A549 (cell line): ENCODE results near the gene HOMER1. TPM values are rescaled to one million over a fixed set of nuclear protein-coding genes. Genes with fewer than 3 reads are reported as not detected.

Source experiments
- ATAC-seq, 2 experiments: fragments of 200-7000 bp in 1 of 2; fragments of >200 bp in 1 of 2; cut with Nextera tagmentation in 1 of 2; cut with Tn5 transposase in 1 of 2; 3 replicates each; pipeline versions ENCODE4 v1.8.0 to v1.9.1; 2018 to 2020; ENCODE audit warnings: mild to moderate bottlenecking in 1 of 2, moderate library complexity in 1 of 2
- CTCF ChIA-PET: fragments of 300-600 bp; sonication (Branson Sonifier 250); formaldehyde crosslinking; extraction: SDS; loops from one replicate; lab custom pipeline; 2021; ENCODE audit warnings: antibody characterized with exemption, inconsistent platforms; lab: Yijun Ruan, JAX
- POLR2A ChIA-PET: fragments of 350-600 bp; formaldehyde crosslinking; extraction: SDS; loops from one replicate; lab custom pipeline; 2021; ENCODE audit warnings: antibody characterized with exemption, inconsistent platforms; lab: Yijun Ruan, JAX
- DNase-seq, 2 experiments: peaks; one replicate each; pipeline versions ENCODE4 v3.0.0 to v3.0.0-alpha.2; 2011 to 2016; ENCODE audit warnings: low read depth in 1 of 2, low spot score in 1 of 2
- FAIRE-seq: peaks from 2 replicates; lab custom pipeline; 2011; peaks lifted over from hg19 to GRCh38; lab: Jason Lieb, UNC
- H3K27ac ChIP-seq, 2 experiments: fragments of >200 bp; sonication (Bioruptor Twin); formaldehyde crosslinking; 3 replicates each; pipeline ENCODE4 v1.5.1; 2016 to 2017
- H3K4me1 ChIP-seq: fragments of >200 bp; sonication (Bioruptor Twin); formaldehyde crosslinking; 3 replicates; pipeline ENCODE4 v1.6.1; 2016
- H3K4me2 ChIP-seq: fragments of >200 bp; sonication (Bioruptor Twin); formaldehyde crosslinking; 3 replicates; pipeline ENCODE4 v1.6.1; 2016
- H3K4me3 ChIP-seq: fragments of >200 bp; sonication (Bioruptor Twin); formaldehyde crosslinking; 3 replicates; pipeline ENCODE4 v1.5.1; 2016
- H3K9me3 ChIP-seq: fragments of >200 bp; sonication (Bioruptor Twin); formaldehyde crosslinking; 3 replicates; pipeline ENCODE4 v1.6.1; 2016
- CEBPB ChIP-seq, 2 experiments: fragments of >200 bp in 1 of 2; sonication (Bioruptor Twin) in 1 of 2; formaldehyde crosslinking in 1 of 2; IDR thresholded peaks; 2 replicates each; pipeline ENCODE4 v1.6.1; 2012 to 2016
- CHD4 ChIP-seq: fragments of 200-600 bp; sonication (generic); IDR thresholded peaks from 2 replicates; pipeline ENCODE4 v1.6.1; 2016; ENCODE audit warnings: antibody characterized with exemption, mild to moderate bottlenecking, borderline replicate concordance
- EP300 ChIP-seq, 2 experiments: fragments of >200 bp; sonication (Bioruptor Twin); formaldehyde crosslinking; IDR thresholded peaks; 2 replicates in 1 of 2; 3 replicates in 1 of 2; pipeline ENCODE4 v1.6.1; 2016 to 2017
- ESRRA ChIP-seq: fragments of 150-350 bp; IDR thresholded peaks from 2 replicates; pipeline ENCODE4 v1.6.1; 2014; ENCODE audit warnings: mild to moderate bottlenecking, low read length, borderline replicate concordance
- FOXS1 ChIP-seq: fragments of 250-450 bp; sonication (Bioruptor Pico); IDR thresholded peaks from 2 replicates; pipeline ENCODE4 v1.5.0; 2020; ENCODE audit warnings: mild to moderate bottlenecking, moderate library complexity
- HES2 ChIP-seq: fragments of >200 bp; sonication (Bioruptor Twin); formaldehyde crosslinking; IDR thresholded peaks from 2 replicates; pipeline ENCODE4 v1.6.1; 2016
- HEYL ChIP-seq: fragments of 250-450 bp; sonication (Bioruptor Pico); IDR thresholded peaks from 2 replicates; pipeline ENCODE4 v1.8.0; 2021; ENCODE audit warnings: mild to moderate bottlenecking, moderate library complexity
- HMGXB4 ChIP-seq: fragments of 250-450 bp; sonication (Bioruptor Pico); IDR thresholded peaks from 2 replicates; pipeline ENCODE4 v1.5.0; 2021; ENCODE audit warnings: mild to moderate bottlenecking, moderate library complexity, borderline replicate concordance
- HOXB5 ChIP-seq: fragments of 250-450 bp; sonication (Bioruptor Pico); IDR thresholded peaks from 2 replicates; pipeline ENCODE4 v1.5.0; 2020; ENCODE audit warnings: mild to moderate bottlenecking, moderate library complexity
- JUN ChIP-seq, 2 experiments: fragments of >200 bp; sonication (Bioruptor Twin); formaldehyde crosslinking; IDR thresholded peaks; 2 replicates in 1 of 2; 3 replicates in 1 of 2; pipeline ENCODE4 v1.6.1; 2016 to 2017
- KDM5A ChIP-seq: fragments of 200-600 bp; sonication (generic); IDR thresholded peaks from 2 replicates; pipeline ENCODE4 v1.6.1; 2016; ENCODE audit warnings: antibody characterized with exemption, mild to moderate bottlenecking
- MAX ChIP-seq: IDR thresholded peaks from 2 replicates; pipeline ENCODE4 v1.6.1; 2012
- PHF8 ChIP-seq: fragments of 200-600 bp; sonication (generic); IDR thresholded peaks from 2 replicates; pipeline ENCODE4 v1.6.1; 2016; ENCODE audit warnings: low read depth, mild to moderate bottlenecking, antibody characterized with exemption, moderate library complexity, borderline replicate concordance
- POLR2A ChIP-seq: IDR thresholded peaks from 2 replicates; pipeline ENCODE4 v1.6.1; 2012; ENCODE audit warnings: mild to moderate bottlenecking, low read length
- REST ChIP-seq: fragments of 200-600 bp; sonication (generic); IDR thresholded peaks from 2 replicates; pipeline ENCODE4 v1.6.1; 2016; ENCODE audit warnings: antibody characterized with exemption, mild to moderate bottlenecking, moderate library complexity
- TFCP2L1 ChIP-seq: fragments of 250-450 bp; sonication (Bioruptor Pico); IDR thresholded peaks from 2 replicates; pipeline ENCODE4 v1.5.0; 2021; ENCODE audit warnings: mild to moderate bottlenecking
- ZFP36 ChIP-seq: fragments of 450-650 bp; IDR thresholded peaks from 2 replicates; pipeline ENCODE4 v1.6.1; 2014; ENCODE audit warnings: borderline replicate concordance; ENCODE audit not compliant: partially characterized antibody
- ZSCAN20 ChIP-seq: fragments of 250-450 bp; sonication (Bioruptor Pico); IDR thresholded peaks from 2 replicates; pipeline ENCODE4 v1.8.0; 2022; ENCODE audit warnings: mild to moderate bottlenecking, moderate library complexity
- WGBS: methylation state at CpG from one replicate; pipeline ENCODE4 v1.1.6; 2017; ENCODE audit errors: missing lambda C conversion rate; 5-methylcytosine and 5-hydroxymethylcytosine counted together
- polyA plus RNA-seq, 4 experiments: library from polyadenylated mRNA; depleted of rRNA in 3 of 4; stranded (reverse); fragments of >200 nt; fragmentation: RNase III in 1 of 4; extraction: RNeasy Plus Mini Kit Qiagen cat#74134 plus additional on column Dnase treatment in 1 of 4; gene quantifications; 2 replicates in 3 of 4; 3 replicates in 1 of 4; pipeline ENCODE4 v1.2.3, GENCODE V29; 2011 to 2017

Gene HOMER1
- polyA plus RNA-seq, 2 of the 4 experiments (the other 2 are of a cell fraction): 6.0 to 9.3 TPM

GRCh38 chr5:79555418-79555817, 41.5 kb upstream of the HOMER1 start (continued):
- TF ChIP-seq REST (no peak), ZFP36 (no peak)
- TF ChIP-seq, all 56 proteins: peak for 0

GRCh38 chr5:79552984-79553383, 39.0 kb upstream of the HOMER1 start:
- Histone ChIP-seq H3K27ac (no peak overlapping the region), H3K4me2 (no peak overlapping the region), H3K9me3 (no peaks in the 10 kb centered on the region), H3K4me3 (no peak overlapping the region), H3K4me1 (no peaks in the 10 kb centered on the region)
- ATAC-seq: no peak
- WGBS: 53% methylated on average over 4 of the region's 4 CpGs
- FAIRE-seq: no peak
- TF ChIP-seq TFCP2L1 (CRISPR knock-in tag): no peak
- no peak for DNase-seq
- POLR2A ChIA-PET: no interaction called here
- CTCF ChIA-PET: interaction anchor here (0.6 to 1.7 kb wide), 3 partner anchors 305 to 529 kb away, joined by 3 to 5 read pairs (median 4); no protein-coding TSS in a partner anchor

- FAIRE-seq (no peak), ATAC-seq (no peak), DNase-seq (no peak)
- H3K4me1 ChIP-seq: no peaks in the 10 kb centered on the region
- H3K4me3 ChIP-seq: no peak overlapping the region
- POLR2A ChIA-PET: no interaction called here
- 82% methylated on average over 1 of the region's 1 CpG for WGBS
- CTCF ChIA-PET: no interaction called here
- H3K27ac ChIP-seq: no peak overlapping the region
- H3K4me2 ChIP-seq: no peak overlapping the region
- no peak for TF ChIP-seq CHD4
- no peak for TF ChIP-seq HOXB5 (CRISPR knock-in tag)
- no peak for TF ChIP-seq CEBPB (IDR thresholded peaks at IDR 0.05)
- no peak for TF ChIP-seq TFCP2L1 (CRISPR knock-in tag)
- TF ChIP-seq ESRRA: no peak
- no peak for TF ChIP-seq HEYL (CRISPR knock-in tag)
- no peak for TF ChIP-seq EP300 (IDR thresholded peaks at IDR 0.05)
- no peak for TF ChIP-seq JUN (IDR thresholded peaks at IDR 0.05)
- TF ChIP-seq MAX: no peak
- no peak for TF ChIP-seq PHF8
- no peak for TF ChIP-seq FOXS1 (CRISPR knock-in tag)
- no peak for TF ChIP-seq KDM5A
- no peak for TF ChIP-seq HES2
- TF ChIP-seq ZSCAN20 (CRISPR knock-in tag): no peak
- TF ChIP-seq POLR2A: no peak
- no peak for TF ChIP-seq HMGXB4 (CRISPR knock-in tag)
- H3K9me3 ChIP-seq: no peaks in the 10 kb centered on the region
These were observed 34.0 kb upstream of the HOMER1 start for GRCh38 chr5:79547982-79548381.
